Thyroid gland (tissue), 4 donors: ENCODE measurements around the gene FYB2.

Source experiments
- CTCF ChIP-seq, 6 experiments: fragments of 200-600 bp in 3 of 6; fragments of 450-650 bp in 3 of 6; sonication (generic) in 3 of 6; IDR thresholded peaks; one replicate each; pipeline ENCODE4 v1.5.1; 2016 to 2019; ENCODE audit warnings: antibody characterized with exemption in 6 of 6, mild to moderate bottlenecking in 2 of 6, inconsistent platforms in 1 of 6, moderate library complexity in 1 of 6
- POLR2A ChIP-seq, 2 donors: fragments of 450-650 bp; IDR thresholded peaks; one replicate each; pipeline ENCODE4 v1.6.1; 2017; ENCODE audit warnings: antibody characterized with exemption in 2 of 2, mild to moderate bottlenecking in 2 of 2, moderate library complexity in 1 of 2

GRCh38 chr1:56715156-56715555 is 104.0 kb downstream of the FYB2 start:
- no peak for TF ChIP-seq POLR2A (IDR thresholded peaks at IDR 0.05)
- TF ChIP-seq CTCF (IDR thresholded peaks at IDR 0.05), result no peak
